CD4-positive, alpha-beta T cell treated with Interleukin-6 at 100 ng/mL for 8 hours (primary cell): ENCODE results near the gene RPL22L1.
"Not testable (repeated sequence)": the region's sequence is repeated elsewhere in the genome, so short reads cannot be mapped to it uniquely, and the experiment has no call there.

Experiments used
- DNase-seq: peaks from one replicate; pipeline ENCODE4 v3.0.0-alpha.2; 2020; ENCODE audit warnings: mixed read lengths, low spot score

RPL22L1 gene

GRCh38 chr3:170878688-170879087 is 8.7 kb upstream of the RPL22L1 start:
- not testable (repeated sequence) for DNase-seq

- not testable (repeated sequence) for DNase-seq
Observed at GRCh38 chr3:170877311-170877710, 7.3 kb upstream of the RPL22L1 start.

- no peak for DNase-seq
Observed at GRCh38 chr3:170876537-170876936, 6.5 kb upstream of the RPL22L1 start.

DNA sequence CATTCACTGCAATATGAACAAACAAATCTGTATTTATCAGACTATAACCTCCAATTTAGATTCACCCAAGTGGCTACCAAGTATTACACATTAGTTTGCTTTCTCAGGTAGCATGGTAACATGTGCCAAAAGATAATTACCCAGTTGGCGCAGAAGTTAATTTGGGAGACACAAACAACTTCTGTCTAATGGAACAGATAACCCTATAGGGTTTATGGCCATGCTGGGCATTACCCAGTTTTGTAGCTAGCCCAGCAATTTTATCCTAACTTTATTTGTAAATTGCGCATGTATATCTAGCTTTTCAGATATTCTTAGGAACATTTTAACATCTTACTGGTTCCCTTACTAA is 780 bp downstream of the RPL22L1 start:
- DNase-seq, result no peak

DNA sequence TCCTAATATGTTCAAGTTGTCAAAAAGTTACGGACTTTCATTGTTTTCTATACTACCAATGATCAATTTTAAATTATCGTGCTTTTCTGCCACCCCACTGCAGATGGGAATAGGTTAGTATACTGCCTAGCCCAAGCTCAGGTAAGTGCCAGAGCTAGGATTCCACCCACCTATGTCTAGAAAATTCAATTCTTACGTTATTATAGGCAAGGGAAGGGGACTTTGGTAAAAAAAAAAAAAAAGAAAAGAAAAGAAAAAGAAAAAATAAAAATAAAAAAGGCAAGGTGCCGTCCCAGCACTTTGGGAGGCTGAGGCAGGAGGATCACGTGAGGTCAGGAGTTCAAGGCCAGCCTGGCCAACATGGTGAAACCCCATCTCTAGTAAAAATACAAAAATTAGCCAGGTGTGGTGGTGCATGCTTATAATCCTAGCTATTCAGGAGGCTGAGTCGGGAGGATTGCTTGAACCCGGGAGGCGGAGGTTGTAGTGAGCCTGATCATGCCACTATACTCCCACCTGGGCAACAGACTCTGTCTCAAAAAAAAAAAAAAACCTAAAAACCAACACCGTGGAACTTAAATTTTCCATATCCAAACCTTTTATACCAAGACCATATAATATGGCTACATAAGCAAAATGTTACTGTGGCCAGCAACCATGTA is 1.3 kb downstream of the RPL22L1 start:
- no peak for DNase-seq

DNA sequence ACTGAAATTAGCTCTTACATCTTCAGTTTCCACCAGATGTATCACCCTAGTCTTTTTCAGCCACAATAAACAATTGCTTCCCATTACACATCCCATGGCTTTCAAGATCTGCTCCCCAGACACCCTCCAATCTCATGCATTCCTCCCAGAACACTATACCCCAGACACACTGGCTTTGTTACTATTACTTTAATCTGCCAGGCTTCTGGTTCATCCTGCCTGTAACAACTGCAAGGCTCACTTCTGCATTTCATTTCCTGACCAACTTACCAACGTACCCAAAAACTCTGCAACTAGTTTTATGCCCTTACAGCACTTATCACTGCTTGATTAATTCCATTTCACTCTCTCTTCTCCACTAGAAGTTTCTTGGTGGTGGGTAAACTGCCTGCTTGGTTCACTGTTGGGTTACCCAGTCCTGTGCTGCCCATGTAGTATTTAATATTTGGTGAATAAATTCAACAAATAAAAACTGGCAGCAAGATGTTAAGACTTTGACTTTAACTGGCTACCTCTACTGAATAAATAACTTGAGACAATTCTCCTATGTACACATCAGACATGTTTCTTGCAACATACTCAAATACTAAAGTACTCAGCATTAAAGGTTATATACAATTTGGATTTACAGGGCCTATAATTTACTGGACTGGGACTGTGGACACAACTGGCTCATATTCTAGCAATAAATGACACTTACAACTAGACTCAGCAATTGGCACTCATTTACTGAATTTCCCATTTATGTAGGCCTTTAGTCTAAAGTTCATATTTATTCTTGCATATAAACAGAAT is 2.7 kb downstream of the RPL22L1 start:
- DNase-seq, result no peak

GRCh38 chr3:170866499-170866898 is 3.5 kb downstream of the RPL22L1 start:
- DNase-seq, result no peak

DNA sequence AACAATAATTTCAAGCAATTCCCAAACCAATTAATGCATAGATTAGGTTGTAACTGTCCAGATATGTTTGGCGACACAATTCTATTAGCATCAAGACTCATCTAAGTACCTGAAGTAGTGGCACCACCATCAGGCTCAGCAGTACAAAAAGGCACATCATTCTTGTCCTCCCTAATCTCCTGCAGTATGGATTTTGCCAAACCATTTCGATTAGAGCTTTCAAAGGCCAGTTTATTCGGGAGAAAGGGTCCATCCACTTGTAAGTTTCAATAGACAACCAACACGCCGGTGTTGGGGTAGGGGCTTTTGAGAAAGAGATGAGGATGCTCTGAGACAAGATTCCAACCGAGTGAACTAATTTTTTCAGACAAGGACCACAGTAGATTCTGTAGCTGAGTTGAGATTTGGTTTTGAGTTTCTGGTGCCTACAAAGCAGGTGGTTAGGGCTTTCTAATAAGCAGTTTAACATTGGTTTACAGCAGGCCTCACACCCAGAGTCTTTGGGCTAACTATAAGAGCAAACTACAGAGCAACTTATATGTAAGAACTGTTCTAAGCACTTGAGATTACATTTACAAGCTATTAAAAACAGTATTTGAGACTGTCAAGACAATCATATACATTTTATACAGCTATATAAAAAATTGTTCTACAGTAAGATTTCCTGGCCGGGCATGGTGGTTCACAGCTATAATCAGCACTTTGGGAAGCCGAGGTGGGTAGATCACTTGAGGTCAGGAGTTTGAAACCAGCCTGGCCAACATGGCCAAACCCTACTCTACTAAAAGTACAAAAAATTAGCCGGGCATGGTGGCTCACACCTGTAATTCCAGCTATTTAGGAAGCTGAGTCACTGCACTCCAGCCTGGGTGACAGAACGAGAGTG is 4.5 kb downstream of the RPL22L1 start:
- no peak for DNase-seq

DNA sequence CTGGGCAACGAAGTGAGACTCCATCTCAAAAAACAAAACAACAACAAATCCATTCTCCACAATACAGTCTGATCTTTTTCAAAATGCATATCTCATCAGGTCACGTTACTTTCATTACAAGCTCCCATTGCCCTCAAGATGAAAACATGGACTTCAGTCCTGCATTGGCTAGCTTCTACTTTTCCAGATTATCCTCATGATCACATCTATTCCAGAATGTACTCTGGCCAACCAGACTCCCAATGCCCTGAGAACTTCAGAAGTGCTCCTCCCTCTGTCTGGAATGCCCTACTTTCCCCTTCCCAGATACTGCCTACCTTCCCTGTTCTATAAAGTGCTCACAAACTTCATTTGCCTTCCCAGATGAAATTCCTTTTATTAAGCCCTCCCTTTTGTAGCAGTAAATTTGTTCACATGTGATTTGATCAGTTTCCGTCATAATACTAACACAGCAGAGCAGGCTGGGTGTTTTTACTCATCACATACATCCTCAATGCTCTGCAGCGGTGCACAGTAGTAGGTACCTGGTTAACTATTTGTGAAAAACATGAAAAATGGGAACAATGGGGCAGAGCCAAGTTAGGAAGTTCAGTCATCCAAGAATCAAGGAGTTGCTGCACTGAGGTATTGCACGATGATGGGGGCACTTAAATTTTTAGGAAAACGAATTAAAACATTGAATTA is 5.3 kb downstream of the RPL22L1 start:
- no peak for DNase-seq

GRCh38 chr3:170863816-170864215 is 6.2 kb downstream of the RPL22L1 start:
- no peak for DNase-seq

DNA sequence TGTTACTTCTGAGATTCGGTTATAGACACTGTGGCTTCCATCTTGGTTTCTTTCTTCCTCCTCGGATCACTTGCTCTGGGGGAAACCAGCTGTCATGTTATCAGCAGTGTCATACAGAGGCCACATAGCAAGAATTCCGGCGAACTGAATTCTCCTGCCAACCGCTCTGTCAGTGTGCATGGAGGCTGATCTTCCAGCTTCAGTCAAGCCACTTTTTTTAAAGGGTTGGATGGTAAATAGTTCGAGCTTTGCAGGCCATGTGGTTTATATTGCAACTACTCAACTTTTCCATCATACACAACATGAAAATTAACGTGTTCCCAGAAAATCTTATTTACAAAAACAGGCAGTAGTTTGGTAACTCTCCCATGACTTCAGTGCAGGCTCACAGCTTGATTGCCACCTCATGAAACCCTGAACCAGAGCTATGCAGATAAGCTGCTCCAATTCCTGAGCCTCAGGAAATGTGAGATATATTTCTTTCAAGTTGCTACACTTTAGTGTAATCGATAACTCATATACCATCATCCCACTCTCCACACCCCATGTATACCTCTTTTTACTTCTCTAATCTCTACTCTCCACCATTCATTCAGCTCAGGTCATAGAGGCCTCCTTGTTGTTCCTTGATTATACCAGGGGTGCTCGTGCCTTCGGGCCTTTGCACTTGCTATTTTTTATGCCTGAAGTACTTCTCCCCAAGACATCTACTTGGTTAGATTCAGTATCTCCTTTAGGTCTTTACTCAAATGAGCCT is 7.2 kb downstream of the RPL22L1 start:
- DNase-seq, result no peak

DNA sequence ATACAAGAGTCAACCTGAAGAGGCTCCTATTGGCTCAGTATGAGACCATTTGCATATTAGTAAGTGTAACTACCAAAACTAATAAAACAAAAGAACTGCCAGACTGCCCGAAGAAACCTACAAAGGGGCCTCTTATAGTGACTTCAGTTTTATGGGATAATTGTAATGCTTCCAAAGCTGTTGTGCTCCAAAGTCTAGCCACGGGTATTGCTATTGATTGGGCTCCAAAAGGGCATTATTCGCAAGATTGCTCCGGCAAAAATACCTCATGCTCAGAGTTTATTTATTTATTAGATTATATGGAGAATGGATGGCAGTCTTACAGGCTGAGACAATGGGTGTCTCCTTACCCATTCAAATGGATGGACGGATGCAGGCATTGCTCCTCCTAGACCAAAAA is 11.4 kb downstream of the RPL22L1 start:
- no peak for DNase-seq

- DNase-seq, result no peak
Observed at GRCh38 chr3:170852324-170852723, 17.7 kb downstream of the RPL22L1 start.

GRCh38 chr3:170848292-170848917 is 21.6 kb downstream of the RPL22L1 start:
- no peak for DNase-seq

- no peak for DNase-seq
Observed at GRCh38 chr3:170844377-170844776, 25.6 kb downstream of the RPL22L1 start.

DNA sequence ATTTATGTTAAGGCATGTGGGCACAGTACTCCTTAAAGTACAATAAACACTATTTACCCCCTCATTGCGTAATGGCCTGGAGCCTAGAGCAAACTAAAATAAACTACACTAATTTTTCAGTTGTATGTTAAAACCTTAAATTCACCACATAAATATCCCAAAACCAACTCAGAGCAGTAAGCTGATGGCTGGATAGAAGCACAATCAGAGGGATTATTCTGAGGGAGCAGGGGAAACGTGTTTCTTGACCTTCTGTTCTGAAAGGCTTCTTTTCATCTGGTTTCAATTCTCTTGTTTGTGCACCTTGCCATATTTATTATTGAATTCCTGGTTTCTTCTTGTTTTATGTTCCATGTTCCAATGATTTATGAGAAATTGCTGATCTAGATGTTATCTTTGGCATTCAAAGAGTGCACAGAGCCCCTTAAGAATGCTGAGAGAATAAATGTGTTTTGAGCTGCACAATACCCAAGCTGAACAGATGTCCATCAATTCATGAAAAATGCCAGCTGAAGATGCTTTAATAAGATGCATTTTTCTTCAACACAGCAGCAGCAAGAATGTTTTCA is 29.6 kb downstream of the RPL22L1 start:
- DNase-seq, result no peak

DNA sequence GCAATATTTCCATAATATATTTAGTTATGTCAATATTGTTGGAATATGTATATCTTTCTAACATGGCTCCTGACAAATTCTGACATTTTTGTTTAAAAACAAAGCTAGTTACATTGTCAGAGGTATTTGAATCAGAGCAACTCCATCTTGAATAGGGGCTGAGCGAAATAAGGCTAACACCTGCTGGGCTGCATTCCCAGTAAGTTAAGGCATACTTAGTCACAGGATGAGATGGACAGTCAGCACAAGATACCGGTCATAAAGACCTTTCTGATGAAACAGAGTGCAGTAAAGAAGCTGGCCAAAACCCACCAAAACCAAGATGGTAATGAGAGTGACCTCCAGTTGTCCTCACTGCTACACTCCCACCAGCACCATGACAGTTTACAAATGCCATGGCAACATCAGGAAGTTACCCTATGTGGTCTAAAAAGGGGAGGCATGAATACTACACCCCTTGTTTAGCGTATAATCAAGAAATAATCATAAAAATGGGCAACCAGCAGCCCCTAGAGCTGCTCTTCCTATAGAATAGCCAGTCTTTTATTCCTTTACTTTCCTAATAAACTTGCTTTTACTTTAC is 30.4 kb downstream of the RPL22L1 start:
- no peak for DNase-seq

GRCh38 chr3:170836491-170836890 is 33.5 kb downstream of the RPL22L1 start:
- no peak for DNase-seq

GRCh38 chr3:170835336-170835735 is 34.7 kb downstream of the RPL22L1 start:
- DNase-seq, result no peak

GRCh38 chr3:170830580-170830979 is 39.4 kb downstream of the RPL22L1 start:
- DNase-seq, result no peak
